ENCODE data around the gene LAG3. TPM values are rescaled to one million over a fixed set of nuclear protein-coding genes. Genes with fewer than 3 reads are reported as not detected.

LAG3 gene
- polyA plus RNA-seq, 1 donor (not counting 4 experiments of a cell fraction or from before 2014, with no cell fraction given), result 0.09 TPM

DNA sequence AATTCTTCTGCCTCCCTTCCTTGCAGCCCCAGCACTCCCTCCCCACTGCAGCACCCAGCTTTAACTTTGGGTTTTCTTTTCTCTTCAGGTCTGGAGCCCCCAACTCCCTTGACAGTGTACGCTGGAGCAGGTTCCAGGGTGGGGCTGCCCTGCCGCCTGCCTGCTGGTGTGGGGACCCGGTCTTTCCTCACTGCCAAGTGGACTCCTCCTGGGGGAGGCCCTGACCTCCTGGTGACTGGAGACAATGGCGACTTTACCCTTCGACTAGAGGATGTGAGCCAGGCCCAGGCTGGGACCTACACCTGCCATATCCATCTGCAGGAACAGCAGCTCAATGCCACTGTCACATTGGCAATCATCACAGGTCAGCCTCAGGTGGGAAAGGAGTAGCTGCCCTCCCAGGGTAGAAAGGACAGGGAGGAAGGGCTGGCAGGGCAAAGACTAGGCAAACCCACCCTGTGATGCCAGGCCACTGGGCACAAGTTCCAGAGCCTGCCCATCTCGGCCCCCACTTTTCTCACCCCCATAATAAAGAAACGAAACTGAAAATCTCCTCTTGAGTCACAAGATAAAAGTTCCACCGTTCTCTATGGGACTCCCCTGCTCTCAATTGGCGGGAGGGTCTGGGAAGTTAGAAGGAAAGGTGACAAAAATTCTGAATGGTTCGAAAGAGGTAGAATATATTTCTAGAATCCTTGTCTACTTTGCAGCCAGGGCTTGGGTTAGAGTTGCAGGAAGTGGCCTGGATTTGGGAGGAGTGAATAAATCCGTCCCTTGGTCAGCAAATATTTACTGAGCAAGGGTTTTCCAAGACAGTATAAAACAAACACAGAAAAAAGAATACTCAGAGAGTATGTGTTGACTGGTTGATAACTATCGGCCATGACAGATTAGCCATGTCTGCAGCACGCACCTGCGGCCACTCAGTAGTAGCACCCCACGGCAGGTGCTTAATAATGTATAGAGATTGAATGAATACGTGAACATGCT is 3.2 kb downstream of the LAG3 start:
- FAIRE-seq, result no peak
- TF ChIP-seq EZH2 (IDR thresholded peaks at IDR 0.05; ENCODE audit: low read length), result no peak
- TF ChIP-seq, protein P1, sequence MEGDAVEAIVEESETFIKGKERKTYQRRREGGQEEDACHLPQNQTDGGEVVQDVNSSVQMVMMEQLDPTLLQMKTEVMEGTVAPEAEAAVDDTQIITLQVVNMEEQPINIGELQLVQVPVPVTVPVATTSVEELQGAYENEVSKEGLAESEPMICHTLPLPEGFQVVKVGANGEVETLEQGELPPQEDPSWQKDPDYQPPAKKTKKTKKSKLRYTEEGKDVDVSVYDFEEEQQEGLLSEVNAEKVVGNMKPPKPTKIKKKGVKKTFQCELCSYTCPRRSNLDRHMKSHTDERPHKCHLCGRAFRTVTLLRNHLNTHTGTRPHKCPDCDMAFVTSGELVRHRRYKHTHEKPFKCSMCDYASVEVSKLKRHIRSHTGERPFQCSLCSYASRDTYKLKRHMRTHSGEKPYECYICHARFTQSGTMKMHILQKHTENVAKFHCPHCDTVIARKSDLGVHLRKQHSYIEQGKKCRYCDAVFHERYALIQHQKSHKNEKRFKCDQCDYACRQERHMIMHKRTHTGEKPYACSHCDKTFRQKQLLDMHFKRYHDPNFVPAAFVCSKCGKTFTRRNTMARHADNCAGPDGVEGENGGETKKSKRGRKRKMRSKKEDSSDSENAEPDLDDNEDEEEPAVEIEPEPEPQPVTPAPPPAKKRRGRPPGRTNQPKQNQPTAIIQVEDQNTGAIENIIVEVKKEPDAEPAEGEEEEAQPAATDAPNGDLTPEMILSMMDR (optimal IDR thresholded peaks at IDR 0.05 in 1 of 3, IDR thresholded peaks at IDR 0.05 in 1 of 3, conservative IDR thresholded peaks at IDR 0.05 in 1 of 3; ENCODE audit: extremely low read depth in 1 of 3, insufficient read depth in 2 of 3, low read length in 3 of 3), result no peak
- dilution Hi-C loops (cut with MboI; ENCODE audit: extremely low pct_ligation_motif_present, low sequenced_read_pairs), result no loop called here

DNA sequence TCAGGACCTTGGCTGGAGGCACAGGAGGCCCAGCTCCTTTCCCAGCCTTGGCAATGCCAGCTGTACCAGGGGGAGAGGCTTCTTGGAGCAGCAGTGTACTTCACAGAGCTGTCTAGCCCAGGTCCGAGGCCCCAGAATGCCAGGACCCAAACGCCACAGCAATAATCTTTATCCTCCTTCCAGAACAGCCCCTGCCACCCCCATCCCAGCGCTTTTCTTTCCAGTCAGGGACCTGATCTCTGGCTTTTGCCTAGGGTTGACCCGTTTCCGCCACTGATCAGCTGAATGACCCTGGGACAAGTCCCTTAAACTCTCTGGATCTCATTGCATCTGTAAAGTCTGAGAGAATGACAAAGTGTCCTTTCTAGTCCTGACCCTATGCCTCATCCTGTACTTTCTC is 5.1 kb downstream of the LAG3 start:
- H3K27me3 ChIP-seq (ENCODE audit: control insufficient read depth, extremely low read depth, insufficient read depth, low read length), result peaks cover 35% of the 10 kb centered on the region
- peaks cover 8% of the 10 kb centered on the region for H3K4me1 ChIP-seq (ENCODE audit: control insufficient read depth, extremely low read depth, insufficient read depth, low read length)
- dilution Hi-C loops (cut with MboI; ENCODE audit: extremely low pct_ligation_motif_present, low sequenced_read_pairs), result no loop called here
- no peaks in the 10 kb centered on the region for H3K36me3 ChIP-seq (ENCODE audit: control insufficient read depth in 2 of 2, extremely low read depth in 1 of 2, insufficient read depth in 2 of 2, low read length in 2 of 2)
- no peaks in the 10 kb centered on the region for H3K79me2 ChIP-seq (ENCODE audit: control insufficient read depth, insufficient read depth, low read length)
- H2AFZ ChIP-seq (ENCODE audit: control insufficient read depth, low read length), result no peak overlapping the region
- no peak overlapping the region for H3K27ac ChIP-seq (ENCODE audit: control insufficient read depth, insufficient read depth, low read length)
- no peaks in the 10 kb centered on the region for H3K9me1 ChIP-seq (ENCODE audit: control insufficient read depth, extremely low read depth, insufficient read depth, low read length)
- no peak overlapping the region for H3K4me3 ChIP-seq (ENCODE audit: control insufficient read depth in 2 of 3, extremely low read depth in 1 of 3, insufficient read depth in 2 of 3, low read depth in 1 of 3, low read length in 3 of 3)
- no peak overlapping the region for H3K4me2 ChIP-seq (ENCODE audit: control insufficient read depth, extremely low read depth, insufficient read depth, low read depth, low read length)
- no peaks in the 10 kb centered on the region for H3K9me3 ChIP-seq (ENCODE audit: control insufficient read depth, low read depth, low read length)
- H3K9ac ChIP-seq (ENCODE audit: control insufficient read depth, extremely low read depth, insufficient read depth, low read length), result no peak overlapping the region
- TF ChIP-seq, protein P1 (optimal IDR thresholded peaks at IDR 0.05 in 1 of 3, IDR thresholded peaks at IDR 0.05 in 1 of 3, conservative IDR thresholded peaks at IDR 0.05 in 1 of 3; ENCODE audit: extremely low read depth in 1 of 3, insufficient read depth in 2 of 3, low read length in 3 of 3), result no peak
- no peak for TF ChIP-seq EZH2 (IDR thresholded peaks at IDR 0.05; ENCODE audit: low read length)
- no peak for DNase-seq (ENCODE audit: low read depth, low spot score)
- FAIRE-seq, result no peak
- H4K20me1 ChIP-seq (ENCODE audit: control insufficient read depth, extremely low read depth, insufficient read depth, low read length), result no peaks in the 10 kb centered on the region

More for the DNA sequence above, 3.2 kb downstream of the LAG3 start:
- Histone ChIP-seq H4K20me1 (ENCODE audit: control insufficient read depth, extremely low read depth, insufficient read depth, low read length) (no peaks in the 10 kb centered on the region), H3K27me3 (ENCODE audit: control insufficient read depth, extremely low read depth, insufficient read depth, low read length) (peaks cover 35% of the 10 kb centered on the region), H3K9me1 (ENCODE audit: control insufficient read depth, extremely low read depth, insufficient read depth, low read length) (no peaks in the 10 kb centered on the region), H3K4me3 (ENCODE audit: control insufficient read depth in 2 of 3, extremely low read depth in 1 of 3, insufficient read depth in 2 of 3, low read depth in 1 of 3, low read length in 3 of 3) (no peak overlapping the region), H2AFZ (ENCODE audit: control insufficient read depth, low read length) (no peak overlapping the region), H3K36me3 (ENCODE audit: control insufficient read depth in 2 of 2, extremely low read depth in 1 of 2, insufficient read depth in 2 of 2, low read length in 2 of 2) (peaks cover 2 to 4% of the 10 kb centered on the region in 2 experiments), H3K9me3 (ENCODE audit: control insufficient read depth, low read depth, low read length) (no peaks in the 10 kb centered on the region), H3K4me1 (ENCODE audit: control insufficient read depth, extremely low read depth, insufficient read depth, low read length) (peaks cover 8% of the 10 kb centered on the region), H3K79me2 (ENCODE audit: control insufficient read depth, insufficient read depth, low read length) (no peaks in the 10 kb centered on the region), H3K4me2 (ENCODE audit: control insufficient read depth, extremely low read depth, insufficient read depth, low read depth, low read length) (no peak overlapping the region), H3K9ac (ENCODE audit: control insufficient read depth, extremely low read depth, insufficient read depth, low read length) (no peak overlapping the region), H3K27ac (ENCODE audit: control insufficient read depth, insufficient read depth, low read length) (no peak overlapping the region)
- DNase-seq (ENCODE audit: low read depth, low spot score), result no peak
